Suppressor macrophage treated with lipopolysaccharide for 4 hours (primary cell): ENCODE data around the gene COL6A2.
"Not testable (repeated sequence)": the region's sequence is repeated elsewhere in the genome, so short reads cannot be mapped to it uniquely, and the experiment has no call there.

Source experiments
- DNase-seq: peaks from one replicate; pipeline ENCODE4 v3.0.0-alpha.2; 2020

The COL6A2 gene

GRCh38 chr21:46127239-46128105, 29.6 kb downstream of the COL6A2 start:
- no peak for DNase-seq

GRCh38 chr21:46128106-46128932, 30.4 kb downstream of the COL6A2 start:
- no peak for DNase-seq

- DNase-seq = no peak
Observed at GRCh38 chr21:46128933-46129571, 31.1 kb downstream of the COL6A2 start.

GRCh38 chr21:46129846-46130651, 32.1 kb downstream of the COL6A2 start:
- DNase-seq = no peak

- no peak for DNase-seq
Observed at GRCh38 chr21:46130831-46131587, 33.1 kb downstream of the COL6A2 start.

- no peak for DNase-seq
Observed at GRCh38 chr21:46131588-46131837, 33.6 kb downstream of the COL6A2 start.

GRCh38 chr21:46131838-46132651, 34.1 kb downstream of the COL6A2 start:
- DNase-seq = no peak

- DNase-seq = no peak
Observed at GRCh38 chr21:46135782-46136395, 38.0 kb downstream of the COL6A2 start.

- no peak for DNase-seq
Observed at GRCh38 chr21:46136739-46137349, 38.9 kb downstream of the COL6A2 start.

GRCh38 chr21:46137908-46138307, 40.0 kb downstream of the COL6A2 start:
- no peak for DNase-seq

- no peak for DNase-seq
Observed at GRCh38 chr21:46138383-46138970, 40.6 kb downstream of the COL6A2 start.

GRCh38 chr21:46139686-46140085, 41.8 kb downstream of the COL6A2 start:
- DNase-seq = no peak

- not testable (repeated sequence) for DNase-seq
Observed at GRCh38 chr21:46140352-46141003, 42.6 kb downstream of the COL6A2 start.

- no peak for DNase-seq
Observed at GRCh38 chr21:46141767-46142581, 44.1 kb downstream of the COL6A2 start.

- DNase-seq = no peak
Observed at GRCh38 chr21:46142582-46143473, 44.9 kb downstream of the COL6A2 start.

- DNase-seq = no peak
Observed at GRCh38 chr21:46144464-46145070, 46.7 kb downstream of the COL6A2 start.
